Activated naive CD8-positive, alpha-beta T cell treated with anti-CD3 and anti-CD28 coated beads, Interleukin-2, amount 50 U/mL, for 16 hours (primary cell): ENCODE measurements around the gene SFXN5.

ENCODE experiments used
- DNase-seq: peaks from one replicate; pipeline ENCODE4 v3.0.0-alpha.2; 2020; ENCODE audit warnings: low read depth, low spot score

Gene SFXN5

DNA sequence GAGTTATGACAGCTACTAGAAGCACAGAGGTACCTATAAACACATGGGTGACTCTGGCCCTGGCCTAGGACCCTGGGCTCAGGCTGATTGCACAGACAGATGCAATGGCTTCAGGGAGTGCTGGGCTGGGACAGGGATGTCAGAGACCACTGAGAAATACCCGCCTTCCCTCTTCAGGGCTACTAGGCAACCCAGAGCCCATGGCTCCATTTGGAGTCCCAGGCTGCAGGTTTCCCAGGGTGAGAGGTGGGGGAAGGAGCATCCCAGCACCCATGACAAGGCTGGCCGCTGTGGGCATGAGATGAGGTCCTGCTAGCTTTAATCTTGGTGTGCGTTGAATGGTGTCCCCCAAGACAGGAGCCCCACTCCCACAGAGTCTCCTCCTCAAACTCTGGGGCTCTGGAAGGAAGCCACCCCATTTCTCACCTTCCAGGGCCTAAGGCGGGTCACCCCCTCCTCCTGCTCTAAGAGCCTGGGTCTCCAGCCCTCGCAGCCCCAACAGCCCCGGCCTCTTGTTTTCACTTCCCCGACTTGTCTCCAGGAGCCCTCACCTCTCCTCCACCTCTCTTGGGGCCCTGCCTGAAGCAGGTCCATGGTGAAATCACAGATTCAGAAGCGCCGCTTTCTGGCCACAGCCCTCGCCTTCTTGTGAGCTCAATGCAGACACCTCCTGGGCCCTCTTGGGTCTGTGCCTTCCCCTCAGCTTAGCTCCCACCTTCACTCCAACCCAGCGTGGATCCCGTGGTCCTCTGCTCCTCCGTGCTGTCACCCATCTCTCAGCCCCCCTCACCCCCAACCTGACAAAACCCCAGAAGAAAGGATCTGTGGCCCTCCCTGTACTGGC lies 112.7 kb downstream of the SFXN5 start:
- DNase-seq, result no peak

DNA sequence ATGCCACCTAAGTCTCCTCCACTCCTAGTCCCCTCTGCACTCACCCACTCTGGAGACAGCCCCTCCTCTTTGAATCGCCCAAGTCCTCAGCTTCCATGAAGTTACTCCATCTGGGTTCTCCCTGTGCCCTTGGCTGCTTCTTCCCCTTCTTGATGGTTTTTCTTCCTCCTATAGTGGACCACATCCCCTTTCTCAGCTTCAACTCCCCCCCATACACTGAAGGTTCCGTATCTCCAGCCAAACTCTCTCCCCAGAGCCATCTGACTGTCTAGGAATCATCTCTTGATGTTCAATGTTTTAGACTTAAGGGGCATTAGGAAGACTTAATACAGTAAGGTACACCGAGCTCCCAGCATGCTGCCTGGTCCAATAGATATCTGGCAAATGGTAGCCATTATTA lies 114.6 kb downstream of the SFXN5 start:
- no peak for DNase-seq

DNA sequence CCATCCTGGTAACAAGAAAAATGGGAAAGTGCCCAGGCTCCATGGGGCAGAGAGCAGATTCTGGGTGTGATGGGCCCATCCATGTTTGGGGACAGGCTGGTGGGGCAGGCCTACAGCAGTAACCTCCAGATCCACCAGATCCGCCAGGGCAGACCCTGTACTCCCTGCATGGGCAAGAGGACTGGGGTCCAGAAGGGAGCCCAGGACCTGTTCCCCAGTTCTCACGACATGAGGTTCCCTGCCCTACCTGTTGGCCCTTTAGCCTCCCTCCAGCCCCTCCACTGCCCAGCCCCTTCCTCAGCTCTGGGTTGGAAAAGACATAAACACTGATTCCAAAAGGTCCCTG lies 115.5 kb downstream of the SFXN5 start:
- DNase-seq, result no peak

DNA sequence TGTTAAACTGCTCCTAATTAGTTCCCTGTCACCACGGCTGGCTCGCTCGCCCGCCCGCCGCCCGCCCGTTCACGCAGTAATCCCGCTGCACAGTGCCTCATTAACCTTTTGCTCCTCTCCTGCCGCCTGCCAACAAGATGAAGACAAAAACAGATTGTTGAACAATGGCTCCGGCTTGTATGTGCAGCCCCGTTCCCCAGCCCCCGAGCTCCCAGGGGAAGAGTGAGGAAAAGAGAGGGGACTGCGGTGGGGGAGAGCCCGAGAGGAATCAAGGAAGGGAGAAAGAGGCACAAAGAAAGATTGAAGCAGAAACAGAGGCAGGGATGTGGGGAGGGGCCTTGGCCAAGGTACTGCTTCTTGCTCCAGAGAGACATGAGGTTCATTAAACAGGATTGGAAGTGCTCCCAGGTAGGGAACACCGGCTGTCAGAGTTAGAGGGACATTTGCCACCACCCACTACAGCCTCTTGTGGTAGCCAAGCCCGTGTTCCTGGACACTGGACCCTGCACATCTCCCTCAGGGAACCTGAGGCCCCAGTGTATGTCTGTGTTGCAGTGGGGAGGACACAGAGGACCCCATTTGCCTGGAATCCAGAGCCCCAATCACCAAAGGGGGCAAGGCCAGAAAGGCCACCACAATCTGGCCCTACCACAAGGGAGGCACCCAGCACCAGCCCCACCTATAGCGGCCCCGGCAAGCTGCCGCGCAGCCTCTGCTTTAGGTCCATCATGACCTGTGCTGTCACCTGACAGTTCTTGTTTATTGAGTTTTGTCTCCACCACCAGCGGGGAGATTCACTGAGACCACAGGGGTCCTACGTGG lies 116.1 kb downstream of the SFXN5 start:
- DNase-seq, result no peak

DNA sequence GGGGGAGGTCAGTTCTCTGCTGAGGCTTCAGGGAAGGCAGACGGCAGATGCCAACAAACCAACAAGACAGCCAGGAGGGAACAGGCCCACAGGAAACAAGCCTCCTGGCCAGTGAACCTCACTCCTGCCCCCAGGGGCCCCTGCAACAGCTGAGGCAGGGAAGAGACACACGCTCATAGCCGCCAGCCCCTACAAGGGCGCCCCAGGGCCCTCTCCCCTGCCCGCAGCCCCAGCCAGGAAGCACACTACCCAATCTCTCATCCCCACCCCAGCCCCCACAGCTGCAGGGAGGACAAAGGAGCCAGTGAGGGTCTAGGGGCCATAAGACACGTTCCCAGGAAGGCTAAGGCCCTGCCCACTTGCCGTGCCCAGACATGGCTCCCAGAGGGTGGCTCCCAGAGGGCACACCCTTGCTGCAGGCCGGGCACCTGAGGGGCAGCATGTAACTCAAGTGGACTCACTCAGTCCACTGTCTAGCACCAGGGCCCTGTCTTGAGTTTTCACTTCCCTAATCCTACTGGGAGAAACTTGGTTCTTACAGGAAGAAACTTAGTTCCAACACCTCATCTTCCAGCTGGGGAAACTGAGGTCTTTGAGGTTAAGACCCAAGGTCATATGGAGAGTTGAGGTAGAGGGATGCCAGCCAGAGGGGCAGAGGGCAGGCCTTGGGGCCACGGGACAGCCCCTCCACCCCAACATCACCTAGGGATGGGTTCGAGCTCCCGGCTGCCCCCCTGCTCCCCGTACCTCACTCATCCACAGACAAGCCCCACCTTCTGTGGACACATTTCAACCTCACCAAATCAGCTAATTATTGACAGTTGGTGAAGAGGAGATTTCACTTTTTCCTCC lies 116.9 kb downstream of the SFXN5 start:
- no peak for DNase-seq

DNA sequence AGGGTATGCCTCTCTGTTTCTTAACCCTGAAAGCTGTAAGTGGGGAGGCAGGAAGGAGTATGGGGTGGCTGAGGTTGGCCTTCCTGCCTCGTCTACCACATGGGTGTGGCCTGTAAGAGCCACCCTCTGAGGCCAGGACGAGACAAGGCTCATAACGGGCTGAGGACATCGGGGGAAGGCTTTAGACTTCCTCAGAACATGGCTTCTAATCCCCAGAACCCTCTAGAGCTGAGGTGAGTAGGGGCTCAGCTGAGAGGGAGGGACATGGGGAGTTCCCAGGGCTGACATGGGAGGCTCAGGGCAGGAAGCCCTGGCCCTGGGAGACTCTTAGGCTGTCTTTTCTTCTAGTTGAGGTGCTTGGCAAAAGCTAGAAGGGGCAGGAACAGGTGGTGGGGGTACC lies 117.5 kb downstream of the SFXN5 start:
- DNase-seq, result no peak

DNA sequence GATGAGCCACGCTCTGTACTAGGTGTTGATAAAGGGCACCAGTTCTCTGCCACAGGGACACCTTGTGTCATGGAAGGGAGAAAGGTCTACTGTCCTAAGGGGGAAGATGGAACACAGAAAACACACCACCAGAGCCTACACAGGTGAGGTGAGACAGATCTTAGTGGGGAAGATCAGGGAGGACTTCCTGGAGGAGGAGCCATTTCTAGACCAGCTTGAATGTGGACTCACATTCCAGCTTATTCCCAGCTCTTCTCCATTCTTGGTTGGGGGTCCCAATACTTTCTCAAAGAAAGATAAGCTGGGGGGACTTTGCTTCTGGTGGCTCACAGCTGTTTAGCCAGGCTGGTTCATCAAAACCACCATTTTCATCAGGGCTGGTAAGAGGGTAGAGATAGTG lies 118.0 kb downstream of the SFXN5 start:
- no peak for DNase-seq

DNA sequence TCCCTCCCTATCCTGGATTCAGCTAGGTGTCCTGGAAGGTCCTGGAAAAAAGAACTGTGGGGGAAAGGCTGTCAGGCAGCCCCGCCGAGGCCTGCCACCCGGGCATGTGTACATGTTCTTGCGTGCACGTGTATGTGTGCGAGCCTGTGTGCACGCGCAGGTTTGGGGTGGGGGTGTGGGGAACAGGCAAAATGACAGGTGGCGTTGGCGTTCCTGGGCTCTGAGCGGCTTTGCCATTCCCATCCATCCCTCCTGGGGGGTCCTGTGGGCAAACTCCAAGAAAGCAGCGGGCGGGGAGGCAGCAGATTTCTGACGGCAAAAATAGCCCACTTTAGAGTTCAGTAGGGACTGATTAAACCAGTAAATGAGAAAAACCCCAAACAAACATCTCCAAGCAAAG lies 118.6 kb downstream of the SFXN5 start:
- no peak for DNase-seq

DNA sequence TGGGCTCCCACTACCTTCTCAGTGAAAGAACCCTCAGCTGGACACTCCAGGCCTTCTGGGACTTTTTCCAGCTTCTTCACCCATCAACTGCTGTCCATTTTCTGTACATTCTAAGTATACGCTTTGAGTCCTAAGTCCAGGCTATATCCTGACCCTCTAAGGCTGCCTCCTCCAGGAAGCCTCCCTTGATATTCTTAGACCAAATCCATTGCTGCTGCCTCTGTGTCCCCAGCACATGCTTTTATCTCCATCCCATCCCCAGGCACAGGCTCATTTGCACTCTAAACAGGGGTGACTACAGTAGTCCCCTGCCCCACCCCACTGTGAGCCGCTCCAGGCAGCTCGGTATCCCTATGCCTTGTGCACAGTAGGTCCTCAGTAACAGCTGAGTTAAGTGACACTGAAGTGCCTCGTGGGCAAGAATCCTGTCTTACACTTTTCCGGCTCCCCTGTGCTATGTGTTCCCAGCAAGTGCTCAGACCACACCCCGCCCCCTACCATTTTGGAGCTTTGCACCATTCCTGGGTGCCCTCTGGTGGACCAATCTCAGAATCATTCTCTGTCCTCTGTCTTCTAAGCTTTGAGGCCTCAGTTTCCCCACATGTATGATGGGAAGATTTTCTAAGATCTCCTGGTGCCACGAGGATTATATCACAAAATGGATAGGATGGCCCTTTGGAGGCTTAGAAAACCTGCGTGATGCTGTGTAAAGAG lies 119.2 kb downstream of the SFXN5 start:
- no peak for DNase-seq

DNA sequence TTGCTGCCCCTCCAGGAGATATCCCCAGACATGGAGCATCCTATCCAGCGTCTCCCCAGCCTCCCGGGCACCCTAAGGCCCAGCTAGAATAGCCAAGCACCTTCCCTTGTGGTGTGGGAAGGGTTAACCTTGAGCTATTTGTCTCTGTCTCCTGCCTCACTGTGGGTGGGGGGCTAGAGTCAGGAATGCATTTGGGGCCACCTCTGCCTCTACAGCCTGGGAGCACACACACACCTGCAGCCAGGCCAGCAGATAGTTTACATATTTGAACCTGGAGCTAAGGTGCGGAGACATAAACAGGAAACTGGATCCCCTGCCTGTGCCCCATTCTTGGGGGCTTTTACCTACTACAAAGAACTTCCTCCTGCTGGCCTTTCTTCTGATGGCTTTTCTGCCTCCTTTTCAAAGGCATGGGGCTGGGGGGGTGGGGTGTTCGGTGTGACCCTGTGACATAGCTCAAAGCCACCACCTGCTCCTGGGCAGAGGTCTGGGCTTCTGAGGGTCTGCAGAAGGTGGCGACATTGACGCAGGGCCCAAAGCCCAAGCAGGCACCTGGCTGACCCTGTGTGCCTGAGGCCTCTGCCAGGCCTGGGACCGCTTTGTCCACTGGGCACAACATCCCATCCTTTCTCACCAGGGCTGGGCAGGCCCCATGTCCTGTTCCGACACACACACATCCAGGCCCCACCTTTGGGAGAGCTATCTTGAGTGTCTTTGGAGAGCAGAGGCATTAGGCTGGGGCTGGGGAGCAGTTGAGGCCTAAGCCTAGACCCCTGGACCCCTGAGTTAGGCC lies 120.0 kb downstream of the SFXN5 start:
- no peak for DNase-seq

DNA sequence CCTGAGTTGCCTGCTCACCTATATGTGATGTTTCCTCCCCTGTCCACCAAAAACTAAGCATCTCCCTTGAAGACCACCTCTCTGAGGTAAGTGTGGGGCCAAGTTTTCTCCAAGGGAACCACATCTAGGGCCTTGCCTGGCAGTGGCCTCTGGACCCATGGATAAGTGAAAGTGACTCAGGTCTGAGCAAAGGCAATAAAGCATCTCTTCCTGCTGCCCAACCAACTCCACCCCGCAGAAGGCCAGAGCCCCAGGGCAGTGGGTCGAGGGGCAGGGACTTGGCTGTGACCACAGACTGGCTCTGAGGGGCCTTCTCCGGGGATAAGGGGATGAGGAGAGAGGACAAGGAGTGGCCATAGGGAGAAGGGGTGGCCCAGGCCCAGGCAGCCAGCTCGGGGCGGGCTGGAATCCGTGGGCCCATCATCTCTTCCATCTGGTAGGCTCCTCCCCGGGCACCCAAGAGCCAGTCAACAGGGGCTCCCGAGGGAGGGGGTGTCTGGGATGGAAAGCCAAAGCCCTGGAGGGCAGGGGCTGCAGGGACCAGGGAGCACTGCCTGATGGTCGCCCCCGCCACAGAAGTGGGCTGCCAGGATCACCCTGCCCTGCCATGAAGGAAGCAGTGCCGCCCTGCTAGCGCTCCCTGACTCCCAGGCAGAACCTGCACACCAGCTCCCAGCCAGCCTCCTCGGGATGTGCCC lies 120.8 kb downstream of the SFXN5 start:
- DNase-seq, result no peak

DNA sequence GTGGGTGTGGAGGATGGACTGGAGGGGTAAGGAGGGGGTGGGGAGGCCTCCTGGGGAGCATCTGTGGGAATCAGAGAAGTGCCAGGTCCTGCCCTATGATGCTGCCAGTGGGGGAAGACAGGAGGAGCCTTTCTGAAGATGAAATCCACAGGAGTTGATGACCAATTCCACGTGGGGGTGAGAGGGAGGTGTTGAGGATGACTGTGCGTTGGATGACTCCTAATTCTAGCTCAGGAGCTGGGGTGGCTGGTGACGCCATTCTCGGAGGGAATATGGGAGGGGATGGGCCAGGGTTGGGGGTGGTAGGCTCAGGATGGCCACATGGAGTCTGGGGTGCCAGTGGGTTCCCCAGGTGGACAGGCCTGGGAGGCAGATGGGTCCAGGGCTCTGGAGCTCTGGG lies 121.9 kb downstream of the SFXN5 start:
- DNase-seq, result no peak

DNA sequence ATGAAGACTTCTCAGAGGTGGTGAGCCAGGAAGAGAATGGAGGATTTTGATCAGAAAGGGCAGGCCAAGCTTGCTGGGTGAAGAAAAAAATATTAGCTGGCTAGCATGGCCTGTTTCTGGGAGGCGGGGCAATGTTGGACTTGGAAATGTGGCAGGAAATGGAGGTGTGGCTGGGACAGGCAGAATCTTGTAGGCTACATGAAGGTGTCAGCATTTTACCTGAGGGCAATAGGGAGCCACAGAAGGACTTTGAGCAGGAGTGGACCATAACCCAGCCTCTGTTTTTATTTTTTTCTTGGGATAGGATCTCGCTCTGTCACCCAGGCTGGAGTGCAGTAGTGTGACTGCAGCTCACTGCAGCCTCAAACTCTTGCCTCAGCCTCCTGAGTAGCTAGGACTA lies 122.5 kb downstream of the SFXN5 start:
- DNase-seq, result no peak

DNA sequence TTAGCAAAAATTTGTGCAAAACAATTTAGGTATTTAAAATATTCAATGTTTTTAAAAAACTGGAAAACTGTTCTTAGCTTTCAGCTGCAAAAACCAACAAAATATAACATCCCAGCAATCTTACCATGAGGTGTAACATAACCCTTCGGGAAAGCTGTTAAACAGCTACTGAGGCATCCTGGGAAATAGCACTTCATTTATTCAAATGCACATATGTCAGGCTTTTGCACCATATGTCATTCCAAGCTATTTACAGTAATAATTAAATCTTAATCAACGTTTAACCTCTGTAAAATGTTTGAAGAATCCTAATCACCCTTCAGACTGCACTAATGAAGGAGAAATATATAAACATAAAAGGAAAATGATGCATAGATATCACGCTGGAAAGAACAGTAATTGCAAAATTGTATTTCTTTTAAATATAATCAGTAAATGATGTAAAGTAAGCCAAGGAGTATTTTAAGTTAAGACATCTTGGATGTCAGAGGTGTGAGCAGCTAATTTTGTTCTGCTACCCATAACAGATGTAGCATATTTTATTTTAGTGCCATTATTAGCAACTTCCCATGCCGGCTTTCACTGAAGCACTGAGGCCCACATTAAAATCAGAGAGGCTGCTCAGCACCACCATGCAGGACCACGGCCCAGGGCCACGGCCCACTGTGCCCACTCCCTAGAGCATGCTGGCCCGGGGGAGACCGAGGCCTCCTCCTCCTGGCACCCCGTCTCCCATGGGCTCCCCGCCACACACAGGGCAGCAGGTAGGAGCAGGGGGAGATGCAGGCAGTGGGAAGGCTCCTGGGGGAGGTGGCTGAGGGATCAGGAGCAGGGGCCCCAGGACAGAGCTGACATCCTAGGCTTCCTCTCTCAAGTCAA lies 123.3 kb downstream of the SFXN5 start:
- DNase-seq, result no peak

DNA sequence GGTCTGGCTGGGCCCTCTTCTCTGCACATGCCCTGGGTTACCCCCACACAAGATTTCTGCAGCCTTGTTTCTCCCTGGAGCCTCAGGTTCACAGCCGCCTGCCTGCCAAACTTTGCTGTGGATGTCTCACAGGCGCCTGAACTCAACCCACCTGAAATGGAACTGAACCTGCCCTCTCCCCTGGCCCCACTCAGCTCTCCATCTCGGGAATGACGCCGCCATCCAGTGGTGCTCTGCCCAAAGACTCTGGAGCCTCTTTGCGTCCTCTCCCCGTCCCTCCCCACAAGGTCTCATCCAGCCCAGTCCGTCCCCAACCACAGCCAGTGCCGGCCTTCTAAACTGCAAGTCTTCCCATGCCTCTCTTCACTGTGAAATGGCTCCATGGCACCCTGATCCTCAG lies 125.0 kb downstream of the SFXN5 start:
- DNase-seq, result no peak

DNA sequence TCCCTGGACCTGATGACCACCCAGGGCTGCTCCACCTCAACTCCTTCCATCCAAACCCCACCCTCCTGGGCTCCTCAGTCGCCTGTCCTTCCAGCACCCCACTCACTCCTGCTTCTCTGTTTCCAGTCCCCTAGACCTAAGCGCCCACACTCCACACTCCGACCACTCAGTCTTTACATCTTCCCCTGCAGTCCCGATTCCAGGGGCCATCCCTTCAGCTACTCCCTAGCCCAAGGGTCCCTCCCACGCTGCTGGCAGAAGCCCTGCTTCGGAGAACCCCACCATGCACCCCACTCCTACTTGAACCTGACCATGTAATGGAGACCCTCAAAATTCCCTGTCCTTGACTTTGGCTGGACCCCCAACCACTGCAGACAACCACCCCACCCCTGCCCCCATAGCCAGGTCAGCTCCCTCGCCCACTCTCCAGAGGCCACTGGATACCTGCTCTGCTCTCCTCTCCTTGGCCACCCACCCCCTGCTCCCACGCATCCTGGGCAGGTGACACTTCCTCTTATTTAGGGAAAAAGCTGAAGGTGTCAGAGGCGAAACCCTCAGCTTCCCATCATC lies 126.0 kb downstream of the SFXN5 start:
- no peak for DNase-seq

DNA sequence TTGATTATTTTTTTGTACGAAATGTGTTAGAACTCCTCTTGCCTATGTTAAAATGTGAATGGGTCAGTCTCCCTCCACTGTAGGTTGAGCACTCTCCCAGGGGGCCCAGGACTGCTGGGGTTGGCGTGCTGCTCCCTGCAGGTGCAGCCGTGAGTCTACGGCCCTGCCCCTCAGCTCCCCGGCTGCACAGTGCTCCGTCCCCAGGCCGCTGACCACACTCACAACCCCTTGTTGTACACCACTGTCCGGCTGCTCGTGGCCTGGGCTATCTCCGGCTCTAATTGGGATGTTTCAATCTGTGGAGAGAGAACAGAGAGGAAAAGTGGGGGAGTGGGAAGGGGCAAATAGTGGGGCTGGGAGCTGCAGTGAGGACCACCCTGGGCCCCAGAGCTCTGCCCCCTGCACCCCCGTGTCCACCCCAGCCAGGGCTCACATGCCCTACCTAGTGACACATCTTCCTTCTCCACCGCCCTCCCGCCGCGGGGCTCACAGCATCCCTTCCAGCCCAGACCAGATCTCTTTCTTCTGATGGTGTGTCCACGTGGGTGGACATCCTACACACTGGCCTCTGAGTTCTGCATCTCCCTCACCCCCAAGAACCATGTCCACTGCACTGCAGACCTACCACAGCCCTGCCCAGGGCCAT lies 126.6 kb downstream of the SFXN5 start:
- DNase-seq, result no peak
